Measurements from ENCODE around the gene CDHR3.
A peak's percentile ranks its signal among the peaks of the same experiment; 100 is the strongest.
"Not testable (repeated sequence)": the region's sequence is repeated elsewhere in the genome, so short reads cannot be mapped to it uniquely, and the experiment has no call there.

The CDHR3 gene

GRCh38 chr7:105996860-105997737 is 34.0 kb downstream of the CDHR3 start:
- DNase-seq (ENCODE audit: low read depth in 4 of 4, low spot score in 1 of 4) = no peak

- DNase-seq (ENCODE audit: low read depth in 4 of 4, low spot score in 1 of 4) = no peak
Measured at GRCh38 chr7:105999256-105999655, 36.2 kb downstream of the CDHR3 start.

GRCh38 chr7:106001196-106001595 is 38.1 kb downstream of the CDHR3 start:
- DNase-seq (ENCODE audit: low read depth in 4 of 4, low spot score in 1 of 4) = no peak

- no peak for DNase-seq (ENCODE audit: low read depth in 4 of 4, low spot score in 1 of 4)
Measured at GRCh38 chr7:106001886-106002285, 38.8 kb downstream of the CDHR3 start.

GRCh38 chr7:106003525-106004064 is 40.5 kb downstream of the CDHR3 start:
- DNase-seq (ENCODE audit: low read depth in 4 of 4, low spot score in 1 of 4) = no peak

- DNase-seq (ENCODE audit: low read depth in 4 of 4, low spot score in 1 of 4) = no peak
Measured at GRCh38 chr7:106006906-106007305, 43.8 kb downstream of the CDHR3 start.

- DNase-seq (ENCODE audit: low read depth in 4 of 4, low spot score in 1 of 4) = not testable (repeated sequence)
Measured at GRCh38 chr7:106007796-106008195, 44.7 kb downstream of the CDHR3 start.

- peak; percentile 52 to 73 (median 69) for DNase-seq (ENCODE audit: low read depth in 4 of 4, low spot score in 1 of 4)
Measured at GRCh38 chr7:106009503-106010226, 46.6 kb downstream of the CDHR3 start.

- no peak for DNase-seq (ENCODE audit: low read depth in 4 of 4, low spot score in 1 of 4)
Measured at GRCh38 chr7:106010331-106010730, 47.3 kb downstream of the CDHR3 start.

- DNase-seq (ENCODE audit: low read depth in 4 of 4, low spot score in 1 of 4) = no peak
Measured at GRCh38 chr7:106010866-106011265, 47.8 kb downstream of the CDHR3 start.

- DNase-seq (ENCODE audit: low read depth in 4 of 4, low spot score in 1 of 4) = no peak
Measured at GRCh38 chr7:106012184-106012583, 49.1 kb downstream of the CDHR3 start.

- DNase-seq (ENCODE audit: low read depth in 4 of 4, low spot score in 1 of 4) = no peak
Measured at GRCh38 chr7:106012935-106013439, 49.9 kb downstream of the CDHR3 start.

GRCh38 chr7:106015381-106016218 is 52.5 kb downstream of the CDHR3 start:
- DNase-seq (ENCODE audit: low read depth in 4 of 4, low spot score in 1 of 4) = no peak

- no peak for DNase-seq (ENCODE audit: low read depth in 4 of 4, low spot score in 1 of 4)
Measured at GRCh38 chr7:106016331-106016730, 53.3 kb downstream of the CDHR3 start.

- DNase-seq (ENCODE audit: low read depth in 4 of 4, low spot score in 1 of 4) = no peak
Measured at GRCh38 chr7:106017657-106018056, 54.6 kb downstream of the CDHR3 start.

- DNase-seq (ENCODE audit: low read depth in 4 of 4, low spot score in 1 of 4) = no peak
Measured at GRCh38 chr7:106018566-106019469, 55.8 kb downstream of the CDHR3 start.

- DNase-seq (ENCODE audit: low read depth in 4 of 4, low spot score in 1 of 4) = no peak
Measured at GRCh38 chr7:106019470-106019820, 56.4 kb downstream of the CDHR3 start.

GRCh38 chr7:106021151-106022067 is 58.3 kb downstream of the CDHR3 start:
- no peak for DNase-seq (ENCODE audit: low read depth in 4 of 4, low spot score in 1 of 4)
